ENCODE data around the gene SUN5. TPM values are rescaled to one million over a fixed set of nuclear protein-coding genes. Genes with fewer than 3 reads are reported as not detected.

The SUN5 gene
- total RNA-seq, 1 experiment from 2014 or later = not detected

- peak overlapping the region; percentile 77 for H2AFZ ChIP-seq (ENCODE audit: low read length)
- no peak overlapping the region for H3K27ac Mint-ChIP-seq
Measured at GRCh38 chr20:32971703-32972161, 32.5 kb downstream of the SUN5 start.

More at GRCh38 chr20:32971703-32972161, 32.5 kb downstream of the SUN5 start:
- Histone ChIP-seq H4K91ac (ENCODE audit: insufficient read length, low read depth, low read length) (no peak overlapping the region), H3K79me2 (ENCODE audit: insufficient read depth, low read length) (no peaks in the 10 kb centered on the region), H2AK5ac (ENCODE audit: insufficient read length, low read length) (no peak overlapping the region), H3K9ac (ENCODE audit: extremely low read depth, insufficient read length, low read length) (no peak overlapping the region), H3K4me1 (ENCODE audit: insufficient read depth, low read length) (peaks cover 4% of the 10 kb centered on the region; the same call in 1 of the 2 replicates), H2BK120ac (ENCODE audit: low read depth, low read length, poor library complexity, severe bottlenecking) (no peak overlapping the region), H3K9me3 (ENCODE audit: control insufficient read depth, low read depth, low read length) (no peaks in the 10 kb centered on the region), H2BK12ac (ENCODE audit: insufficient read length, low read depth, low read length) (peak overlapping the region; percentile 4), H2BK5ac (ENCODE audit: insufficient read length, low read length) (no peak overlapping the region), H3K23me2 (ENCODE audit: insufficient read length, low read depth, low read length, poor library complexity, severe bottlenecking) (no peaks in the 10 kb centered on the region), H4K20me1 (ENCODE audit: control insufficient read depth, insufficient read depth, insufficient read length) (no peaks in the 10 kb centered on the region), H3K27me3 (ENCODE audit: insufficient read depth, low read length) (no peaks in the 10 kb centered on the region; the same call in 1 of the 2 replicates), H3K4me2 (ENCODE audit: insufficient read depth, insufficient read length, low read length) (no peak overlapping the region), H4K5ac (ENCODE audit: insufficient read length, low read depth, low read length) (no peak overlapping the region), H3K79me1 (ENCODE audit: insufficient read depth, low read depth, low read length, poor library complexity, severe bottlenecking) (no peaks in the 10 kb centered on the region), H3K27ac (ENCODE audit: insufficient read length, low read depth, low read length) (no peak overlapping the region), H2BK15ac (ENCODE audit: low read depth, low read length) (no peak overlapping the region), H3T11ph (ENCODE audit: low read length) (no peak overlapping the region), H3K4ac (ENCODE audit: low read depth, low read length) (no peak overlapping the region), H4K8ac (replicated peaks; ENCODE audit: insufficient read length, low read depth, low read length) (no peak overlapping the region), H3K18ac (ENCODE audit: insufficient read length, low read depth, low read length) (peak overlapping the region; percentile 29), H2BK20ac (ENCODE audit: low read depth, low read length, poor library complexity, severe bottlenecking) (no peak overlapping the region), H3K56ac (ENCODE audit: insufficient read length, low read depth, low read length) (no peak overlapping the region), H3K14ac (ENCODE audit: insufficient read depth, low read length) (no peak overlapping the region), H3K23ac (ENCODE audit: insufficient read length, low read depth, low read length) (no peak overlapping the region)
- no CpG with 5 or more reads among the region's 6 CpGs for WGBS (ENCODE audit: extremely low coverage, insufficient read length, low lambda C conversion rate)
- H3K4me1 Mint-ChIP-seq = peaks cover 14 to 21% of the 10 kb centered on the region in 2 experiments
- peaks cover 0 to 6% (median 5%) of the 10 kb centered on the region in 3 experiments; a peak in 5 of 7 replicates for H3K36me3 Mint-ChIP-seq (ENCODE audit: insufficient read depth in 1 of 3, low read depth in 3 of 3)
- no peak for TF ChIP-seq CTCF (conservative IDR thresholded peaks at IDR 0.05)
- DNase-seq = peak; percentile 22
- peaks cover 6 to 9% of the 10 kb centered on the region in 2 experiments for H3K9me3 Mint-ChIP-seq
- no peak overlapping the region for H3K4me3 Mint-ChIP-seq
- H3K27me3 Mint-ChIP-seq (ENCODE audit: low read depth) = peaks cover 2% of the 10 kb centered on the region; the same call in 1 of the 2 replicates
